Mesothelial cell of epicardium (in vitro differentiated cells): ENCODE measurements around the gene GTF2H4. TPM values are rescaled to one million over a fixed set of nuclear protein-coding genes. Genes with fewer than 3 reads are reported as not detected.
A peak's percentile ranks its signal among the peaks of the same experiment; 100 is the strongest.

Experiments used
- DNase-seq, 2 experiments: peaks; one replicate each; pipeline ENCODE4 v3.0.0; 2021; ENCODE audit warnings: low spot score in 2 of 2; ENCODE audit not compliant: unreplicated experiment in 2 of 2
- H3K27ac Mint-ChIP-seq: 2 replicates; pipeline ENCODE4 v1.8.0; 2021; ENCODE audit warnings: mixed read lengths
- H3K27me3 Mint-ChIP-seq: 2 replicates; pipeline ENCODE4 v1.8.0; 2021; ENCODE audit warnings: low read depth, mixed read lengths
- H3K36me3 Mint-ChIP-seq: 2 replicates; pipeline ENCODE4 v1.8.0; 2021; ENCODE audit warnings: mixed read lengths
- H3K4me1 Mint-ChIP-seq: 2 replicates; pipeline ENCODE4 v1.8.0; 2021; ENCODE audit warnings: mixed read lengths
- H3K4me3 Mint-ChIP-seq: 2 replicates; pipeline ENCODE4 v1.8.0; 2021; ENCODE audit warnings: mild to moderate bottlenecking, moderate library complexity, mixed read lengths
- H3K9me3 Mint-ChIP-seq: 2 replicates; pipeline ENCODE4 v1.8.0; 2021; ENCODE audit warnings: mixed read lengths
- total RNA-seq: library from RNA; stranded (reverse); gene quantifications from 3 replicates; pipeline ENCODE4 v1.2.1, GENCODE V29; 2021
- TF ChIP-seq, protein P1 (sequence below): fragments of 200-600 bp; sonication (generic); IDR thresholded peaks from one replicate; pipeline ENCODE4 v1.5.0; 2021; ENCODE audit warnings: antibody characterized with exemption; ENCODE audit not compliant: unreplicated experiment

GTF2H4 gene
- total RNA-seq, 1 donor from 2014 or later: 62.1 TPM

DNA sequence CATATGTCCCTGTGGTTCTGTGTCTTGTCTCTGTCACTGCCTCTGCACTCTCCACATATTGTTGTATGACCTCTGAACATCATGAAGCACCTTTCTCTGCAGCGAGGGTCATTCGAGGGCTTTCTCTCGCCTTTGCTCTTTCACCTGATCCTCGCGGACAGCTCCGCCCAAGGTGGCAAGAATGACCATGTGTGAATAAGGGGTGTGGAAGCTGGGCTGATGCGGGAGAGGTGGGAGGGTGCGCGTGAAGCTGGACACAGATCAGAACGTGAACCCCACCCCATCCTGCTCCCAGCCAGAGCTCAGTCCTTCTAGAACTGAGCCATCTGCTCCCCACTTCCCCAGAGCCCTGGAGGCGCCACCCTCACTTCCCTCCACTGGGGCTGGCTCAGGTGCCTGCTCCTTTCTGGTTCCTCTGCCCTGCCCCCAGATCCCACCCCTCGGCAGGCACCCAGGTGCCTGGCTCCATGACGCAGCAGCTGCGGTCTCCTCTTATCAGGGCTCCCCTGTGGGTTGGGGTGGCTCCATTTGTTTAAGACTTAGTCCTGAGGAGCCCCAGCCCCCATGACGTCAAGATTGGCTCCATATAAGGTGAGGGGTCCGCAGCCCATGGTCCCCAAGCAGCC, 32.5 kb downstream of the GTF2H4 start, which contains the start of gene MUCL3:
Gene MUCL3, plus strand, starts transcription at position 613 of the 626 bp plus-strand sequence. CDS start 27 bp downstream, outside the sequence.
- DNase-seq: no peak
- H3K36me3 Mint-ChIP-seq: no peaks in the 10 kb centered on the region
- no peaks in the 10 kb centered on the region for H3K27me3 Mint-ChIP-seq
- H3K4me3 Mint-ChIP-seq: no peak within 1 kb of the TSS
- no peaks in the 10 kb centered on the region for H3K9me3 Mint-ChIP-seq
- TF ChIP-seq, protein P1, sequence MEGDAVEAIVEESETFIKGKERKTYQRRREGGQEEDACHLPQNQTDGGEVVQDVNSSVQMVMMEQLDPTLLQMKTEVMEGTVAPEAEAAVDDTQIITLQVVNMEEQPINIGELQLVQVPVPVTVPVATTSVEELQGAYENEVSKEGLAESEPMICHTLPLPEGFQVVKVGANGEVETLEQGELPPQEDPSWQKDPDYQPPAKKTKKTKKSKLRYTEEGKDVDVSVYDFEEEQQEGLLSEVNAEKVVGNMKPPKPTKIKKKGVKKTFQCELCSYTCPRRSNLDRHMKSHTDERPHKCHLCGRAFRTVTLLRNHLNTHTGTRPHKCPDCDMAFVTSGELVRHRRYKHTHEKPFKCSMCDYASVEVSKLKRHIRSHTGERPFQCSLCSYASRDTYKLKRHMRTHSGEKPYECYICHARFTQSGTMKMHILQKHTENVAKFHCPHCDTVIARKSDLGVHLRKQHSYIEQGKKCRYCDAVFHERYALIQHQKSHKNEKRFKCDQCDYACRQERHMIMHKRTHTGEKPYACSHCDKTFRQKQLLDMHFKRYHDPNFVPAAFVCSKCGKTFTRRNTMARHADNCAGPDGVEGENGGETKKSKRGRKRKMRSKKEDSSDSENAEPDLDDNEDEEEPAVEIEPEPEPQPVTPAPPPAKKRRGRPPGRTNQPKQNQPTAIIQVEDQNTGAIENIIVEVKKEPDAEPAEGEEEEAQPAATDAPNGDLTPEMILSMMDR: no peak
- peaks cover 44% of the 10 kb centered on the region for H3K4me1 Mint-ChIP-seq
- no peak within 1 kb of the TSS for H3K27ac Mint-ChIP-seq

DNA sequence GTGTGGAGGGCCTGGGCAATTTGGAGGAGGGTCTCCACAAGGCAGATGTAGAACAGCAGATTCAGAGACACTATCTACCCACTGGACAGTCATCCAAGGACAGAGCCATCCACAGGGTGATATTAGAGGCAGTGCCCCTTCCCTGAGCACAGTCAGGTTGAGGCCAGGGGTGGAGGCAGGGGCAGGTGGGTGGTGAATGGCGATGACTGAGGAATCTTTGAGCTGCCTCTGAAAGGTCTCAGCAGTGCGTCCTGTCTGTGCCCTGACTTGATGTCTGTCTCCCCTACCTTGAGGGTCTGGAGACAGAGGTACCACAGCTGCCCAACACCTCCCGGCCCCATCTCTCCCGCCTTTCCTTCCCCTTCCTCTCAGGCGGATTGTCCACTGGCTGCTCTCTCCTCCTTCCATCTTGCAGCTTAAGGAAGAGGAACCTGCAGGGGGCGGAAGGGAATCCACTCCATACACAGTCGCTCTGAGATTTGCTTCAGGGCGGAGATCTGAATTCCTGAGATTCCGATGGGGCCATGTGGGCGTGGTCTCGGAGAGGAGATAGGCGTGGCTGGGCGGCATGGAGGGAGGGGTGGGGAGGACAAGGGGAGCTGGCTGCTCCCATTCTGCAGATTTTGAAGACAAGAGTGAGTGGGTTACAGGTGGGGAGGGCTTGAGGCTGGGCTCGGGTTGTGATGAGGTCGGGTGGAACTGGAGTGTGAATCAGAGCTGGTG, 34.5 kb downstream of the GTF2H4 start:
- Mint-ChIP-seq H3K4me3 (no peak overlapping the region), H3K9me3 (no peaks in the 10 kb centered on the region), H3K27me3 (peaks cover 2% of the 10 kb centered on the region), H3K36me3 (no peaks in the 10 kb centered on the region), H3K27ac (peak overlapping the region; percentile 21), H3K4me1 (peaks cover 31% of the 10 kb centered on the region)
- DNase-seq: peak; percentile 80 to 84
- TF ChIP-seq, protein P1: no peak

DNA sequence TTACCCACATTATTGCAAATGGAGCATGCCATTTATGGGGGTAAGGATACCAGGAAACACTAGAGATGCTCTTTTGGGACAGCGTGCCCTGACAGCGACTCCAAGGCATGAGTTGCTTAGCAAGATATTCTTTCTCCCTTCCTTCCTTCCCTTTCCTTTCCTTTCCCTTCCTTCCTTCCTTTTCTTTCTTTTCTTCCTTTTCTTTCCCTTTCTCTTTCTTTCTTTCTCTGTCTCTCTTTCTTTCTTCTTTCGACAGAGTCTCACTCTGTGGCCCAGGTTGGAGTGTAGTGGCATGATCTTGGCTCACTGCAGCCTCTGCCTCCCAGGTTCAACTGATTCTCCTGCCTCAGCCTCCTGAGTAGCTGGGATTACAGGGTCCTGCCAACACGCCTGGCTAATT, 36.0 kb downstream of the GTF2H4 start:
- Mint-ChIP-seq H3K4me1 (peaks cover 22% of the 10 kb centered on the region), H3K36me3 (no peaks in the 10 kb centered on the region), H3K9me3 (no peaks in the 10 kb centered on the region), H3K27me3 (peaks cover 13% of the 10 kb centered on the region), H3K27ac (no peak overlapping the region), H3K4me3 (no peak overlapping the region)
- DNase-seq: no peak
- TF ChIP-seq, protein P1: no peak

DNA sequence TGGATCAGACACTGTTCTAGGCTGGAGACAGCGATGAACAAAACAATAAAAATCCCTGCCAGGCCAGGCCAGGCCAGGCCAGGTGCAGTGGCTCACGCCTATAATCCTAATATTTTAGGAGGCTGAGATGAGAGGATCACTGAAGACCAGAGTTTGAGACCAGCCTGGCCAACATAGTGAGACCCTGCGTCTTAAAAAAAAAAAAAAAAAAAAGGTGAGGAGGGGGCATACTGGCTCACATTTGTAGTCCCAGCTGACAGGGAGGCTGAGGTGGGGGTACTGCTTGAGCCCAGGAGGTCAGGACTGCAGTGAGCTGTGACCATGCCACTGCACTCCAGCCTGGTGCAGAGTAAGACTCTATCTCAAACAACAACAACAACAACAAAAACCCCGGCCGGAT, 37.3 kb downstream of the GTF2H4 start:
- TF ChIP-seq, protein P1: no peak
- Mint-ChIP-seq H3K27ac (no peak overlapping the region), H3K4me3 (no peak overlapping the region), H3K9me3 (peaks cover 3% of the 10 kb centered on the region), H3K4me1 (peaks cover 12% of the 10 kb centered on the region), H3K36me3 (no peaks in the 10 kb centered on the region), H3K27me3 (peaks cover 24% of the 10 kb centered on the region)
- DNase-seq: no peak

DNA sequence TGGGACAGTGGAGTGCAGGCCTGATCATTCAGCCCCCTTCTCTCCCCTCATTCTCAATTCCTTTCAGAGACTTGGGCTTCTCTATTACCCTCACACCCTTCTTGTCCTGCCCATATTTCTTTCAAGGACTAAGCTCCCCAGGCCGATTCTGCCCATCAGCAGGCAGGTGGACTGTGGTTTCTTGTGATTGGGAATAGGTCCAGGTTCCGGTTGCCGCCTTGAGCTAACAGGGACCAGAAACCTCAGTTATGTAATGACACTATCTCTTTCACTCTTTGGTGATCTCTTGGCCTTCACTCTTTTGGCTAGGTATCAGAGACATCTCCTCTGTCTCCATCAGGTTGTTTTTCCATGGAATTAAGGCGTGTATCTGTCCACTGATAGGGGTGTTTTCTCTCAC, 39.2 kb downstream of the GTF2H4 start:
- Mint-ChIP-seq H3K4me3 (no peak overlapping the region), H3K4me1 (peaks cover 6% of the 10 kb centered on the region), H3K27me3 (peaks cover 44% of the 10 kb centered on the region), H3K27ac (no peak overlapping the region), H3K9me3 (peaks cover 20% of the 10 kb centered on the region), H3K36me3 (no peaks in the 10 kb centered on the region)
- DNase-seq: no peak
- TF ChIP-seq, protein P1: no peak
